GM21528 (cell line): ENCODE measurements around the gene DUSP21.
"Not testable (repeated sequence)": the region's sequence is repeated elsewhere in the genome, so short reads cannot be mapped to it uniquely, and the experiment has no call there.

Source experiments
- ATAC-seq: cut with Tn5 transposase; IDR thresholded peaks from one replicate; pipeline ENCODE4 v1.9.1; 2021; ENCODE audit warnings: mild to moderate bottlenecking, moderate library complexity; ENCODE audit not compliant: unreplicated experiment, low FRiP score

DUSP21 gene

GRCh38 chrX:44843753-44844152, at the start of gene DUSP21:
DUSP21 (plus strand) TSS chrX:44844021; CDS start chrX:44844133, 112 bp downstream.
- no peak for ATAC-seq

GRCh38 chrX:44795945-44796450, 47.8 kb upstream of the DUSP21 start:
- ATAC-seq, result no peak

DNA sequence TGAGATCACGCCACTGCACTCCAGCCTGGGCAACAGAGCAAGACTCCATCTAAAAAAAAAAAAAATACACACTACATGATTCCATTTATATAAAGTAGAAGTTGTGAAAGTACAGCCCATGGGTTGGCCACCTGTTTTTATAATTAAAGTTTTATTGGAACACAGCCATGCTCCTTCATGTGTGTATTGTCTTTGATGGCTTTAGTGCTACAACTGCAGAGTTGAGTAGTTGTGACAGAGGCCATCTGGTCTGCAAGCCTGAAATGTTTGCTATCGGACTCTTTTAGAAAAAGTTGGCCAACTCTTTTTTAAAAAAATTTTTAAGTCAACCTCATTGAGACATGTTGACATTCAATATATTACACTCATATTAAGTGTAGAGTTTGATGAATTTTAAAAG, 41.2 kb upstream of the DUSP21 start:
- no peak for ATAC-seq

DNA sequence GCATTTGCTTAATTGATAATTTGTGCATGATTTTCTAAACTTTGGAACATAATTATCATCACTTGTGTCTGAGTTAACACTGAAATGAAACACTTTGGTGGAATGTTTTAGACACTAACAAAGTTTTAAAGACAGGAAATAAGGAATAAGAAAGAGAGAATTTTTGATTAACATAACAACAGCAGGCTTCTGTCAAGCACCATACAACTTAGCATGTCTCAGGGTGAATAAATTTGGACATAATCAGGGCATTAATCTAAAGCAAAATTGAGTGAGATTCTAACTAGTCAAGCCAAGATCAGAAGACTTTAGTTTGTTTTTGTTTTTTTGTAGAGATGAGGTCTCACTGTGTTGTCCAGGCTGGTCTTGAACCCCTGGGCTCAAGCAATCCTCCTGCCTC, 28.1 kb upstream of the DUSP21 start:
- no peak for ATAC-seq

DNA sequence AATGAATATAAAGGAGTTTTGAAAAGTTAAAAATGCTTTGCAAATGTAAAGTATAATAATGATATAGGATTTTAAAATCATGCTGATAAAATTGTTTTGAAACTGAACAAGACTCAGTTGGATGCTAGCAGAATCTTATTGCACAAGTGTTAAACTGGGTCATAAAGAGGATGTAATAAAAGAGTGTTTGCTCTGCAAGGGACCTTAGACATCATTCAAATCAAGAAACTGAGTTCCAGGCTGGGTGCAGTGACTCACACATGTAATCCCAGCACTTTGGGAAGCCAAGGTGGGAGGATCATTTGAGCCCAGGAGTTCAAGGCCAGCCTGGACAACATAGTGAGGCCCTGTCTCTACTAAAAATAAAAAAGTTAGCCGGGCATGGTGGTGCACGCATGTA, 27.5 kb upstream of the DUSP21 start:
- no peak for ATAC-seq

DNA sequence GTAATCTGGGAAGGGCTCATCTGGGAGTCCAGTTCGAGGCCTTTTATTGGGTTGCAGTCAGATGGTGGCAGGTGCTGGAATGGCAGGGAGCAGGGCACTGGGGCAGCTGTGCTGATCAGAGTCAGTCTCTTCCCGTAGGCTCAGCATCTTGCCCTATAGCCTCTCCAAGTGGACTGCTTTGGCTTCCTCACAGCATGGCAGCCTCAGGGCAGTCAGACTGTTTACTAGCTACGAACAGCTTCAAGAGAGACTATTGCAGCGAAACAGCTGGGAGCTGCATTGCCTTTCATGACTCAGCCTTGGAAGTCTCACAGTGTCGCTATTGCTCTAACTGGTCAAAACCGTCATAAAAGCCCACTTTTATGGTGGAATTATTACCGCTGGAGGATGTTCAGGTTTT, 26.8 kb upstream of the DUSP21 start:
- ATAC-seq, result no peak

GRCh38 chrX:44822601-44823000, 21.2 kb upstream of the DUSP21 start:
- ATAC-seq, result no peak

DNA sequence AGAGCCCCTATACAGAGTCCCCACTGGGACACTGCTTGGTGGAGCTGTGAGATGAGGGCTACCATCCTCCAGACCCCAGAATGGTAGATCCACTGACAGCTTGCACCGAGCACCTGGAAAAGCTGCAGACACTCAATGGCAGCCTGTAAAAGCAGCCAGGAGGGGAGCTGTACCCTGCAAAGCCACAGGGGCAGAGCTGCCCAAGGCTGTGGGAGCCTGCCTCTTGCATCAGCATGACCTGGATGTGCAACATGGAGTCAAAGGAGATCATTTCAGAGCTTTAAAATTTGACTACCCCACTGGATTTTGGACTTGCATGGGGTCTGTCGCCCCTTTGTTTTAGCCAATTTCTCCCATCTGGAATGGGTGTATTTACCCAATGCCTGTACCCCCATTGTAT, 20.6 kb upstream of the DUSP21 start:
- ATAC-seq, result not testable (repeated sequence)

DNA sequence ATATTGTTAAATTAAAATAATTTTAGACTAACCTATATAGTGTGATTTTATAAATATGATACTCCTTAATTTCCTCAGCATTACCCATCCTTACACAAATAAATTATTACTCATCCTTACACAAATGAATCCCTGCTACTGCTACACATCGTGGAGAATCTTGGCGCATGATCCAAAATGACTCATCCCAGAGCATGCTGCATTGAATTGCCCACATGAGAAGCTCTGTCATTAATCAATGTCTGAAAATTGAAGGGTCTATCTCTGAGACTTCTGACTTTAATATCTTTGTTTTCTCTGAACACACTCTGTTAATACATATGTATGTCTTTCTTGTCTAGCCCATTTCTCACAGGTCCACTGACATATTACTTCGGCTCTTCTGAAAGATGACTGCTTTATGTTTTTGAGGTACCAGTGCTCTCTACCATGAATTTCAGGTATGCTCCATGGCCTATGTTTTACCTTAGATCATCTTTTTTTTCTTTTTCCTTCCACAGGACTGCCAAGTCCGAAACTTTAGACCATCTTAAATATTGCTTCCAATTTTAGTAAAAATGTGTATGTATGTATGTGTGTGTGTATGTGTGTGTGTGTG, 15.7 kb upstream of the DUSP21 start:
- no peak for ATAC-seq

DNA sequence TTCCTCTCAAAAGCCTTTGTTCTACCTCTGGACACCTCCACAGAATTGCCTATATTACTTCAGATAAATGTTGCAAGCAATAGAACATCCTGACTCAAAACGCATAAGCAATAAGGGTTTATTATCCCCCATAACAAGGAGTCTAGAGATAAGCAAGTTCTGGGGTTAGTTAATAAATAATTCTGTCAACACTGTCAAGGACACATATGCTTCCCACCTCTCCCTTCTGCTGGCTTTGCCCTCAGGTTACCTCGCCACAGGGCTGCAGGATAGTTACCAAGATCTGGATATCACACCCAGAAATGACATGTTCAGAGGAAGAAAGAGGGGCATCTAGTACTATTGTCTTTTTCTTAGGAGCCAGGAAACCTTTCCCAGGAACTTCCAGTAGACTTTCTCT, 14.0 kb upstream of the DUSP21 start:
- no peak for ATAC-seq

DNA sequence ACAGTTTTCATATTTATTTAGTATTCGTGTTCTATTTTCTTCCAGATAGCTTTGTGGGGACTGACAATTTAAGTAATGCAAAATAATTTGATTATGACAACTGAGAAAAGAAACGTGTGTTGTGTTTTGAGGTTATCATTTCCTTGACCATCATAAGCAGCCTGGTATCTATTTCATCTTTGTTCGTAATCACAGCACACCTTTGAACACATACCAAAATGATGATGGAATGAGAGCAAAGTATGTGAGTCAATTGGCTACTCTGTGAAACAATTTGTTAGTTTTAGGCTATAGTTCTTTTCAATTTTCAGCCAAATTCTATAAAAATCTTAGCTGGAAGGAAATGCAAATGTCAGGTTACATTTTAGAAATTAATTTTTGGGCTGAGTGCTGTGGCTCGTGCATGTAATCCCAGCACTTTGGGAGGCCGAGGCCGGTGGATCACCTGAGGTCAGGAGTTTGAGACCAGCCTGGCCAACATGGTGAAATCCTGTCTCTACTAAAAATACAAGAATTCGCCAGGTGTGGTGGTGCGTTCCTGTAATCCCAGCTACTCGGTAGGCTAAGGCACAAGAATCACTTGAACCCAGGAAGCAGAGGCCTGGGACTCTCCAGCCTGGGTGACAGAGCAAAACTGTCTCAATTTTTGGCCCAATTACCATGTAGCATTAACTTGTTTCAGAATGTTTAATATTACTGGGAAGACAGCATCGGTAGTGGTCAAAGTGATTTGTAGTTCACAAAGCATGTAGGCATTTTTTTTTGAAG, 1.1 kb upstream of the DUSP21 start:
- no peak for ATAC-seq

- ATAC-seq, result no peak
These were observed 511 bp upstream of the DUSP21 start for GRCh38 chrX:44843318-44843702.

- no peak for ATAC-seq
These were observed 383 bp downstream of the DUSP21 start for GRCh38 chrX:44844204-44844603.

GRCh38 chrX:44850891-44851290, 7.1 kb downstream of the DUSP21 start:
- ATAC-seq, result not testable (repeated sequence)

DNA sequence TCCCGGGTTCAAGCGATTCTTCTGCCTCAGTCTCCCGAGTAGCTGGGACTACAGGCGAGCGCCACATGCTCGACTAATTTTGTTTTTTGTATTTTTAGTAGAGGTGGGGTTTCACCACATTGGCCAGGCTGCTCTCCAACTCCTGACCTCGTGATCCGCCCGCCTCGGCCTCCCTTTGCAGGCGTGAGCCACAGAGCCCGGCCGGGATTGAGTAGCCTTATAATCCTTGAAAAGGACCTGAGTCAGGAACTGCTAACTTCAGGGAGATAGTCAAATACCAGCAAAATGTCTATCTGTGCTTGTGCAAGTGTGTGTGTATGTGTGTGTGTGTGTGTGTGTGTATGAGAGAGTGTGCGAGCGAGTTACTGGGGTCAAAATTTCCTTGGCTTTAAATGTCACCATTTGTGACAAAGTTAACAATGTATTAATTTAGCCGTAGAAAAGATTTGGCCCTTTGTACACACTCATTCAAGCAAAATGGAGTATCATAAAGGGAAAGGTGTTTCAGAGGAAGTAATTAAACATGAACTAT, 27.4 kb downstream of the DUSP21 start:
- no peak for ATAC-seq

- peak; percentile 37 for ATAC-seq
These were observed 28.4 kb downstream of the DUSP21 start for GRCh38 chrX:44871931-44872820.

GRCh38 chrX:44872821-44873414, 29.1 kb downstream of the DUSP21 start, which contains the start of gene KDM6A:
KDM6A (plus strand) TSS chrX:44873188; CDS start chrX:44873552, 364 bp downstream.
- ATAC-seq, result peak; percentile 91

DNA sequence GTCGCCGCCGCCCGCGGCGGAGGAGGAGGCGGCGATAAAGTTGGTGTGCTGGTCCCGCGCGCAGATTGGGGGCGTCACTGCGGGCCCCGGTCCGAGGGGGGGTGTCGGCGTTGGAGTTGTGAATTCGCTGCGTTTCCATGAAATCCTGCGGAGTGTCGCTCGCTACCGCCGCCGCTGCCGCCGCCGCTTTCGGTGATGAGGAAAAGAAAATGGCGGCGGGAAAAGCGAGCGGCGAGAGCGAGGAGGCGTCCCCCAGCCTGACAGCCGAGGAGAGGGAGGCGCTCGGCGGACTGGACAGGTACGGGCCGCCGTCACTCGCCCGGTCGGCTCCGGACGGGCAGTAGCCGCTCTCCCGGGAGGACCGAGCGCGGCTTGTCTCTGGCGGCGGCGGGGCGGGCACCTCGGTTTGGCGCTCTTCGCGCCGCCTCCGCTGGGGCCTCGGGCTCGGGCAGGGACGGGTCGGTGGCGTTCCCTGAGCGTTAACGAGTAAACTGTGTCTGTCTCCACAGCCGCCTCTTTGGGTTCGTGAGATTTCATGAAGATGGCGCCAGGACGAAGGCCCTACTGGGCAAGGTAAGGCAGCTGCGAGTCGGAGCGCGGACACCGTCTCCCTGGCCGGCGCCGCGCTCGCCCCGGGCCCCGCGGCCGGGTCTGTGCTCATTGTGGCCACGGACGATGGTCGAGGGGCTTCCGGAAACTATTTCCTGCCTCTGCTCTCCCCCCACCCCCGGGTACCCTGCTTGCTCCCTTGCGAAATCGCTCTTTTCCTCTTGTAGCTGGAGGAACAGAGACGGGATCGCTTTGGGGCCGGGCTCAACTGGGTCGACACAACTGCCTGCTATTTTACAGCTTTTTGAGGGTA, 29.8 kb downstream of the DUSP21 start:
- peak; percentile 14 for ATAC-seq

GRCh38 chrX:44874420-44875184, 30.8 kb downstream of the DUSP21 start:
- no peak for ATAC-seq
